Prostate gland (tissue), 2 donors: Measurements from ENCODE around the gene PKNOX2. TPM values are rescaled to one million over a fixed set of nuclear protein-coding genes. Genes with fewer than 3 reads are reported as not detected.

Experiments
- DNase-seq: peaks from one replicate; pipeline ENCODE4 v3.0.0-alpha.2; 2019; ENCODE audit warnings: low spot score
- H3K27ac ChIP-seq, 2 donors: fragments of 200-600 bp; sonication (generic); 2 replicates each; pipeline ENCODE4 v1.5.1; 2017 to 2019
- H3K27me3 ChIP-seq: fragments of 200-600 bp; sonication (generic); replicated peaks from 2 replicates; pipeline ENCODE4 v1.5.1; 2019; ENCODE audit not compliant: insufficient read depth
- H3K36me3 ChIP-seq, 2 donors: fragments of 200-600 bp; sonication (generic); 1 replicate in 1 of 2; 2 replicates in 1 of 2; pipeline versions ENCODE4 v1.5.1 to v1.8.1; 2017 to 2019
- H3K4me1 ChIP-seq: fragments of 200-600 bp; sonication (generic); replicated peaks from 2 replicates; pipeline ENCODE4 v1.5.1; 2019
- H3K4me3 ChIP-seq, 2 donors: fragments of 200-600 bp; sonication (generic); 2 replicates each; pipeline ENCODE4 v1.5.1; 2017 to 2019
- H3K9me3 ChIP-seq: fragments of 200-600 bp; sonication (generic); 2 replicates; pipeline ENCODE4 v1.5.1; 2017
- POLR2A ChIP-seq: fragments of 450-650 bp; IDR thresholded peaks from one replicate; pipeline ENCODE4 v1.6.1; 2016; ENCODE audit warnings: antibody characterized with exemption, mild to moderate bottlenecking
- POLR2AphosphoS5 ChIP-seq: sonication (generic); formaldehyde crosslinking; IDR thresholded peaks from one replicate; pipeline ENCODE4 v1.6.1; 2017; ENCODE audit warnings: antibody characterized with exemption
- WGBS: methylation state at CpG from one replicate; pipeline ENCODE4 v1.1.5; 2018; 5-methylcytosine and 5-hydroxymethylcytosine counted together
- intact Hi-C: fragments of 100-400 bp; cut with DNase I; formaldehyde crosslinking; loops from one replicate; pipeline ENCODE4 v1.14.2; 2022
- total RNA-seq, 2 donors: library from RNA; depleted of rRNA; stranded (reverse); fragments of >200 nt; gene quantifications; one replicate each; pipeline ENCODE4 v1.1.0, GENCODE V29; 2016
- TF ChIP-seq, protein P1 (sequence below), 4 experiments: fragments of 200-600 bp in 2 of 4; fragments of 450-650 bp in 2 of 4; sonication (generic) in 2 of 4; IDR thresholded peaks; 1 replicate in 3 of 4; 2 replicates in 1 of 4; pipeline ENCODE4 v1.5.1; 2016 to 2019; ENCODE audit warnings: antibody characterized with exemption in 4 of 4, mild to moderate bottlenecking in 2 of 4, moderate library complexity in 2 of 4

Gene PKNOX2
- total RNA-seq, 2 donors from 2014 or later: 12.3 to 14.7 TPM

DNA sequence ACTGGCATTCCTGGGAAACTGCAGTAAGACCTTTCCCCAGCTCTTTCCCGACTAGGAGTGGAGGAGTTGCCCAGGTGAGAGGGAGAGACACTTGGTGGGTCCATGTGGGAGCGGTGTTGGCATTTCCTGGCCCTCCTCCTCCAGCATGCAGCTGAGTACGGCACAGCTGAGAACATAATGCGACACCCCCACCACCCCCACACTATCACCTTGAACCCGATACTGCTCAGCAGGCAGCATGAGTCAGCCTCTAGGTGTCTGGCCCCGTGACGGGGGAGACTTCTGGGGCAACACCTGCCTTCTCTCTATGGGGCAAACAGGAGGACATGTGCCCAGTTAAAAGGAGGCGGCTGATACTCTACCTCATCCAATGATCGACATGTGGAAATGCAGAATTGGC, 64.4 kb downstream of the PKNOX2 start:
- DNase-seq: no peak
- intact Hi-C loops: no loop called here
- no peak for TF ChIP-seq POLR2AphosphoS5
- TF ChIP-seq, protein P1, sequence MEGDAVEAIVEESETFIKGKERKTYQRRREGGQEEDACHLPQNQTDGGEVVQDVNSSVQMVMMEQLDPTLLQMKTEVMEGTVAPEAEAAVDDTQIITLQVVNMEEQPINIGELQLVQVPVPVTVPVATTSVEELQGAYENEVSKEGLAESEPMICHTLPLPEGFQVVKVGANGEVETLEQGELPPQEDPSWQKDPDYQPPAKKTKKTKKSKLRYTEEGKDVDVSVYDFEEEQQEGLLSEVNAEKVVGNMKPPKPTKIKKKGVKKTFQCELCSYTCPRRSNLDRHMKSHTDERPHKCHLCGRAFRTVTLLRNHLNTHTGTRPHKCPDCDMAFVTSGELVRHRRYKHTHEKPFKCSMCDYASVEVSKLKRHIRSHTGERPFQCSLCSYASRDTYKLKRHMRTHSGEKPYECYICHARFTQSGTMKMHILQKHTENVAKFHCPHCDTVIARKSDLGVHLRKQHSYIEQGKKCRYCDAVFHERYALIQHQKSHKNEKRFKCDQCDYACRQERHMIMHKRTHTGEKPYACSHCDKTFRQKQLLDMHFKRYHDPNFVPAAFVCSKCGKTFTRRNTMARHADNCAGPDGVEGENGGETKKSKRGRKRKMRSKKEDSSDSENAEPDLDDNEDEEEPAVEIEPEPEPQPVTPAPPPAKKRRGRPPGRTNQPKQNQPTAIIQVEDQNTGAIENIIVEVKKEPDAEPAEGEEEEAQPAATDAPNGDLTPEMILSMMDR (IDR thresholded peaks at IDR 0.05): no peak
- TF ChIP-seq POLR2A: no peak
- H3K27ac ChIP-seq: no peak overlapping the region
- H3K9me3 ChIP-seq: no peaks in the 10 kb centered on the region
- no peaks in the 10 kb centered on the region for H3K36me3 ChIP-seq
- WGBS: 86% methylated on average over 9 of the region's 9 CpGs
- H3K27me3 ChIP-seq: no peaks in the 10 kb centered on the region
- no peak overlapping the region for H3K4me3 ChIP-seq
- no peaks in the 10 kb centered on the region for H3K4me1 ChIP-seq

DNA sequence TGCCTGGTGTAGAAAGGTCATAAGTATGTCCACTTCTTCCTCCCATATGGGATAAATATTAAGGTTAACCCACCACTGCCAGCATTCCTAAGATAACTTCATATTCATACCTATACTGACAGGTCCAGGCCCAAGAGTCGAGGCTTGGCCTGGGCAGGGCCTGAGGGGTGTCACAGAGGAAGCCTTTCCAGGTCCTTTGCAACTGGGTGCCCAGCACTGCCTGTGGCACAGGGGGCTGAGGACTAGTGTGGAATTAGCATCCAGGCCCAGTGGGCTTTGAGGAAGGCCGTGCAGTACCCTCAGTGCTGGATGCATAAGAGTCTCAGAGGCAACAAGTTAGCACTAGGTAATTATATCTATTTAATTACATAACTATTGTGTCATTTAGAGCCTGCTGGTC, 65.4 kb downstream of the PKNOX2 start:
- WGBS: 94% methylated on average over 2 of the region's 2 CpGs
- Histone ChIP-seq H3K27me3 (no peaks in the 10 kb centered on the region), H3K4me3 (no peak overlapping the region), H3K36me3 (no peaks in the 10 kb centered on the region), H3K9me3 (no peaks in the 10 kb centered on the region), H3K27ac (no peak overlapping the region), H3K4me1 (no peaks in the 10 kb centered on the region)
- intact Hi-C loops: no loop called here
- DNase-seq: no peak
- no peak for TF ChIP-seq POLR2A
- TF ChIP-seq POLR2AphosphoS5: no peak

DNA sequence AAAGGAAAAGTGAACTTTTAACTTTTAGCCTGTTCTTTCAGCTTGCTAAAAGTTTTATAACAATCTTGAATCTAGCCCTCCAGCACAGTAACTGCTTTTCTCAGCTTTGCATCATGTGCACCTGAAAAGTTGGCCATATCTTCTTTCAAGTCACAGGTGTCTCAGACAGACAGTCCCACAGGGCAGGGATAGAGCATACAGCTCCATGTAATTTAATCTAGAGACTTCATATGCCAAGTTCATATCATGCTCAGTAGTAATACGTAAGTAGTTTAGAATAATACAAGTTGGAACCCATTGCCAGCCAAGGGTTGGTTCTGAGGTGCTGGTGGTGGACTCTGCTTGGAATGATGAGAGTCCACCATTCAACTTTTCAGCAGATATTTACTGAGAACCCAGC, 68.6 kb downstream of the PKNOX2 start:
- no peak for DNase-seq
- no peaks in the 10 kb centered on the region for H3K4me1 ChIP-seq

DNA sequence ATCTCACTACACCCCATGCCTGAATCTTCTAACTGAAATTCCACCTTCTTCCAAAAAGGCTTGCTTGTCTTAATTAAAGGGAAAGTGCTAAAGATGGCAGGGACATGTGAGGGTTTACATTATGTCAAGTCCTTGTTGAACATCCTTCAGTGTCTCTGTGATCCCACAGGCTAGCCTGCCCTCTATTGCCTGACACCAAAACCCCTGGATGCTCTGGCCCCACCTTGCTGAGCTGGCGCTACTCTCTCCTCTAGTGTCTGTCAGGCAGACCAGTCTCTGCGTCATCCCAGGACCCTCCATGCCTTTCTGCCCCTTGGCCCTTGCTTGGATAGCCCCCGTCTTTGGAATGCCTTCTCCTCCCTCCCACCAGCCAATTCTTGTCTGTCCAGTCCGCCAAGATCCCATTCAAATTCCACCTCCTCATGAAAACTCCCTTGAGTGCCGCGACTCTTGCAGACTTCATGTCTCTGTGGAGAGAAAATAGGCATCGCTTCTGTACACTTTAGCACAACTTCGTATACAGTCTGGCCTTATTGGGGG, 69.3 kb downstream of the PKNOX2 start:
- intact Hi-C loops: no loop called here
- Histone ChIP-seq H3K27me3 (no peaks in the 10 kb centered on the region), H3K9me3 (no peaks in the 10 kb centered on the region), H3K27ac (no peak overlapping the region), H3K36me3 (no peaks in the 10 kb centered on the region), H3K4me3 (no peak overlapping the region), H3K4me1 (no peaks in the 10 kb centered on the region)
- 60% methylated on average over 8 of the region's 8 CpGs for WGBS
- TF ChIP-seq, protein P1 (IDR thresholded peaks at IDR 0.05): no peak
- TF ChIP-seq POLR2A (no peak), POLR2AphosphoS5 (no peak)
- DNase-seq: no peak

More for the DNA sequence above, 68.6 kb downstream of the PKNOX2 start:
- WGBS: 91% methylated on average over 1 of the region's 1 CpG
- TF ChIP-seq POLR2AphosphoS5: no peak
- no peak for TF ChIP-seq POLR2A
- TF ChIP-seq, protein P1 (IDR thresholded peaks at IDR 0.05): no peak
- Histone ChIP-seq H3K4me3 (no peak overlapping the region), H3K9me3 (no peaks in the 10 kb centered on the region), H3K27me3 (no peaks in the 10 kb centered on the region), H3K36me3 (no peaks in the 10 kb centered on the region), H3K27ac (no peak overlapping the region)
- intact Hi-C loops: no loop called here

DNA sequence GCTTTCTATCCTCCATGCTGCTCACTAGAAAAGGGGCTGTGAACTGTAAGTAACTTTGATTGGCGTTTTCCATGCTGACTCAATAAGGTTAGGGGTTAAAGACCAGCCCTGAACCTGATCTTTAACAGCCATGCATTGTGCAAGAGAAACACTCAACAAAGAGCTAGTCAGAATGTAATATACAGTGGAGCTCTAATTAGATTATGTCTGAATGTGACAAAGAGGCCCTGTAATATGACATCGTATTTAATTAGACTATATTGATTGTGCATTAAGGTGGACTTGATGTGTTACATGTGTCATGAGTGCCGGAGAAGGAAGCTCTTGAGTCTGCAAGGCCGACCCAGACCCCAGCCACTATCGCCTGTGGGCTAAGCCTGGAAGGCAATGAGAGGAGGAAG, 70.5 kb downstream of the PKNOX2 start:
- 94% methylated on average over 5 of the region's 5 CpGs for WGBS
- intact Hi-C loops: no loop called here
- no peaks in the 10 kb centered on the region for H3K4me1 ChIP-seq
- H3K4me3 ChIP-seq: no peak overlapping the region
- TF ChIP-seq, protein P1 (IDR thresholded peaks at IDR 0.05): no peak
- TF ChIP-seq POLR2A (no peak), POLR2AphosphoS5 (no peak)
- H3K36me3 ChIP-seq: no peaks in the 10 kb centered on the region
- no peak for DNase-seq
- H3K9me3 ChIP-seq: no peaks in the 10 kb centered on the region
- no peaks in the 10 kb centered on the region for H3K27me3 ChIP-seq
- no peak overlapping the region for H3K27ac ChIP-seq
